GM18867 (cell line): ENCODE results near the gene SBF1.
"Not testable (repeated sequence)": the region's sequence is repeated elsewhere in the genome, so short reads cannot be mapped to it uniquely, and the experiment has no call there.

Experiments
- ATAC-seq: cut with Tn5 transposase; IDR thresholded peaks from one replicate; pipeline ENCODE4 v1.9.1; 2021; ENCODE audit warnings: mild to moderate bottlenecking, moderate library complexity; ENCODE audit not compliant: unreplicated experiment

Gene SBF1

DNA sequence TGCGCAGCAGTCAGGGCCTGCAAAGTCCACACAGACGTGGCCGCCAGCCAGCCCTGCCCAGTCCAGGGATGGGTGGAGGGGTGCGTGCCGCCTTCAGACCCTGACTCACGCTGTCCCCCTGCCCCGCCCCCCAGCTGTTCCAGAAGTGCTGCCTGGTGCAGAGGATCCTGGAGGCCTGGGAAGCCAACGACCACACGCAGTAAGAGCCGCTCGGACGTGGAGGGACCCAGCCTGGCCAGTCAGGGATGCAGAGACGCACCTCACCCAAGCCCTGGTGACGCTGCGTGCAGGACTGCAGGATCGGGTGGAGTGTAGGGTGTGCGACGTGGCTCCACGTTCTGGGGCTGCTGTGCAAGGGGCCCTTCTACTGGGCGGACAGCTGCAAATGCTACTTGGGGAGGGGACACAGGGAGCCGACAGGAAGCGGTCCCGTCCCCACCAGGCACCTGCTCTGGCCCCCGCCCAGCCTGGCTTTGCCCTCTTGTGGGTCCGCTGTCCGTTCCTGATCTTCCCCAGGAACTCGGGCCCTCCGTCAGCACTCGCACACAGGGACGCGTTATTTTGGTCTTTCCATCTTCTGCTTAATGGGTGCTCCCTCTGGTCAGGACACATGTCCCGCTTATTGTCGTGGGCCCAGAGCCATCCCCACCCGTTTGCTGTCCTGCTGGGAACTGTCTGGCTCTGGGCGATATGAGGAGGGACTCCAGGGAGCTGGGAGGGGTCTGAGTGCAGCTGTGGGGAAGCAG is 42.5 kb downstream of the SBF1 start:
- no peak for ATAC-seq

DNA sequence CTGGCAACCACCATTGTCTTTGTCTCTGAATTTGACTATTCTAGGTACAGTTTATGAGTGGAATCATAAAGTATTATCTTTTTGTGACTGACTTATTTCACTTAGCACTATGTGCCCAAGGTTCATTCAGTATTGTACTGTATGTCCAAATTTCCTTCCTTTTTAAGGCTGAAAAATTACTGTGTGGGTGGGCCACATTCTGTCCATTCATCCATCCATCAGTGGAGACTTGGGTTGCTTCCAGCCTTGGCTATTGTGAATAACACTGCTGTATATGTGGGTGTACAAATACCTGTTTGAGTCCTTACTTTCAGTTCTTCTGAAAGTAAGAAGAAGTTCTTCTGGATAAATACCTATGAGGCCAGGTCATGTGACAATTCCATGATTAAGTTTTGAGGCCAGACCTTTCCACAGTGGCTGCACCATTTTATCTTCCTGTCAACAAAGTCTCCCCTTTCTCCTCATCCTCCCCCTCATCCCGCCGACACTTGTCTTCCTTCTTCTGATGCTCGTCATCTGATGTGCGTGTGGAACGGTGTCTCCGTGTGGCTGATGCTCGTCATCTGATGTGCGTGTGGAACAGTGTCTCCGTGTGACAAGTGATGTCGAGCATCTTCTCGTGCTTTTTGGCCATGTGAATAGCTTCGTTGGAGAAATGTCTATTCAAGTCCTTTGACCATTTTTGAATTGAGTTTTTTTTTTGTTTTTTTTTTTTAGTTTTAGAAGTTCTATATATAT is 49.5 kb downstream of the SBF1 start:
- ATAC-seq, result no peak

DNA sequence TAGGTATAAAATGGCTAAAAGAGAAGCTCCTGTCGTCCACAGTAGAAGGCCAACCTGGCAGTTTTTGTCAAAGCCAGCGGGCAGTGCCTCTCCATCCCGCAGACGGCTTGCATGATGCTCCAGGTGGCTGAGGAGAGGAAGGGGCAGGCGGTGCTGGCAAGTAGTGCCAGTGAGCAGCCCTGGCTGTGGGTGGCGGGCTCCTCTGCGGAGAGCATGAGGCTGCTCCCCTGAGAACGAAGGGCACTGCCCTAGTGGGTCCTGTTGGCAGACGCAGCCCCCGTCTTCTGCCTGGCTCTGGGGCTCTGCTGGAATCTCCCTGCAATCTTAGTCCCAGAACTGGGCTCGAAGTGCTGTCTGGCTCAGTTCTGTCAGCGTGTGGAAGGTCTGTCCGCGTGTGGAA is 50.9 kb downstream of the SBF1 start:
- no peak for ATAC-seq

DNA sequence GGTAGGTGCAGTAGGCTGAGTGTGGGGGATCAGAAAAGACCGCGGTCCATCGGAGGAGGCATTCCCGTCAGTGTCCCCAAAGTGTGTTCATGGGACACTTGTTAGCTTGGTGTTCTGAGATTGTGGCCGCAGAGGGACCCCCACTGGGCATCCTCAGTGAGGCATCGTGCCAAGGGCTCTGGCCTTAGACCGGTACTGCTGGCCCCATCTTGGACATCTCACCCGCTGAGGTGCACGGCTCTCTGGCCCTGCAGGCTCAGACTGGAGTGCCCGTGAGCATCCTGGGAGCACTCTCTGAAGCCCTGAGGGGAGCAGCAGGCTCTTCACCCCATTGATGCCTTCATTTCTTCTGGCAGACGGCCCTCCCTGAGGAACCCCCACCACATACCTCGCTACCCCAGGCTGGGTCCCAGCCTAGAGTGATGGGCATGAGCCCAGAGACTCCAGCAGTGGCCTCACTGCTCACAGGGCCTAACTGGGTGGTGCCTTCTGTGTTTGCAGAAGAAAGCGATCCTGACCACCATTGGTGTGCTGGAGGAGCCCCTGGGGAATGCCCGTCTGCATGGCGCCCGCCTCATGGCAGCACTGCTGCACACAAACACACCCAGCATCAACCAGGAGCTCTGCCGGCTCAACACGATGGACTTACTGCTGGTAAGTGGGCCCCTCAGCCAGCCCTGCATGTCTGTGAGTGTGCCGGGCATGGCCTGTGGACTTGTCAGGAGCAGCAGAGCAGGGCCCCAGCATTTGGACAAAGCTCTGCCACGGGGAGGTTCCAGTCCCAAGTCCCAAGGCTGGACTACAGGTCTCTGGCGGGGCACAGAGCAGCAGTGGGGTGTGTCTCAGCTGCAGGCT is 51.6 kb downstream of the SBF1 start:
- no peak for ATAC-seq

DNA sequence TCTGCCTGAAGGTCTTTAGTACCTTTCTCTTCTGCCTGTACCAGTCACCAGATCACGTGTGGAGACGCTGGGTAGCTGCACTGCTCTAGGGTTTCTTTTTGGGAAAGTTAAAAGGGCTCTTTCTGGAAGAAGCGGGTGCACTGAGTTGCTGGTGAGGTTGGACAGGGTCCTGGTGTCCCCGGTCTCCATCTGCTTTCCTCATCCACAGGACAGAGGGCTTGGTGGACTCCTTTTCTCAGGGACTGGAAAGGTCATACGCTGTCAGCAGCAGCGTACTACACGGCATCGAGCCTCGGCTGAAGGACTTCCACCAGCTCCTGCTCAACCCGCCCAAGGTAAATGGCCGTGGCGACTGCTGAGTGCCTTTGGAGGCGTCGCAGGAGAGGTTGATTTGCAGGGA is 52.8 kb downstream of the SBF1 start:
- no peak for ATAC-seq

DNA sequence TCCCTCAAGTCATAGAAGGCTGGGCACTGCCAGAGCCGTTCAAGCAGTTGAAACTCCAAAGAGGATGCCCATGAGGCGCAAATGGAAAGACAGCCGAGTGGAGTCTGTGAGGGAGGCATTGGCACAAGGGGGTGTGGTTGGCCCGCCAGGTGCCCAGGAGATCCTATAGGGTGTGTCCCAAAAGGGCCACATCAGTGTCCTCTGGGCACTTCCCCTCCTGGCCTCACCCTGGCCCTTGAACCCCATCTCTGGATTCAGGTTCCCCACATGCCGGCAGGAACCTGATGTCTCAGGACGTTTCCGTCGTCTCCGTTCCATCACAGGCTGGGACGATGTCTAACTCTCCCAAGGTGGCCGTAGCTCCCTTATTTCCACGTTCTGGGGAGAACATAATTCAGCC is 54.3 kb downstream of the SBF1 start:
- ATAC-seq, result no peak

DNA sequence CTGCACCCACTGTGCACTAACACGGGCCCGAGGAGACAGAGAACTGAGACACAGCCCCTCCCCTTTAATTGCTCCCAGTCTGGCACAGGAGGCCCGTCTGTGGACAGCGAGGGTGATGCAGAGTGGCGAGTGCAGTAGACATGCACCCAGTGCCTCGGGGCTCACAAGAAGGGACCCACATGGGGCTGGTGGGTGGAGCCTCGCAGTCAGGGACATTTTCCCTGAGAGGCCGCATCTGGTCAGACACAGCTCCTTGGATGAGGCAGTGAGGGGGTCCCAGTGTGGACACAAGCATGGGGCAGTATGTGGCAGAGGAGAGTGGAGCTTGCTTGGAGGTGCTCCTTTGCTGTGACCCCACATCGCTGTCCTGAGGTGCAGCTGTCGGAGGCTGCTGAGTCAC is 54.8 kb downstream of the SBF1 start:
- ATAC-seq, result no peak

DNA sequence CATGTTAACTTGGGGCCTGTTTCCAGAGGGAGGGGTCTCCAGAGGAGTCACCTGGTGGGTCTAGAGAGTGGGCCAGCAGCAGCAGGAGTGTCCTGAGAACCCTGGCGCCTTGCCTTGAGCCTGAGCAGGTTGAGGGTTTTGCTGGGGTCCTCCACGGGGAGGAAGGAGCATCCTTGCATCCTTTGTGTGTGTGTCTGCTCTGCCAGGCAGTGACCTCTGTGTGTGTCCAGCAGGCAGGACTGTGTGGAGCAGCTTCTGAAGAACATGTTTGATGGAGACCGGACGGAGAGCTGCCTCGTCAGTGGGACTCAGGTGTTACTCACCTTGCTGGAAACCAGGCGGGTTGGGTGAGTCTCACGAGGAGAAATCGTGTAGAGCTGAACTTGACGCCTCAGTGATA is 55.7 kb downstream of the SBF1 start:
- no peak for ATAC-seq

DNA sequence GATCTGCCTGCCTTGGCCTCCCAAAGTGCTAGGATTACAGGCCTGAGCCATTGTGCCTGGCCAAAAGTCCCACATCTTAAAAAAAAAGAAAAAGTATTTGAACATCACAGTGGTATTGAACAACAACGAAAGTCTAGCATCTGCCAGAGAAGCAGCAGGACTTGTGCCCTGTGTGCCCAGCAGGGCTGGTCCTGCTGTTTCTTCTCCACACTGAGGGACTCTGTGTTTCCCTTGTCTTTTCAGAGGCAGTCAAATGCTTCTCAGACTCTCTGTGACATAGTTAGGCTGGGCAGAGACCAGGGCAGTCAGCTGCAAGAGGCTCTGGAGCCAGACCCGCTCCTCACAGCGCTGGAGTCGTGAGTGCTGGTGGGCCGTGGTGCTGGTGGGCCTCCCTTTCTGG is 56.2 kb downstream of the SBF1 start:
- ATAC-seq, result no peak

DNA sequence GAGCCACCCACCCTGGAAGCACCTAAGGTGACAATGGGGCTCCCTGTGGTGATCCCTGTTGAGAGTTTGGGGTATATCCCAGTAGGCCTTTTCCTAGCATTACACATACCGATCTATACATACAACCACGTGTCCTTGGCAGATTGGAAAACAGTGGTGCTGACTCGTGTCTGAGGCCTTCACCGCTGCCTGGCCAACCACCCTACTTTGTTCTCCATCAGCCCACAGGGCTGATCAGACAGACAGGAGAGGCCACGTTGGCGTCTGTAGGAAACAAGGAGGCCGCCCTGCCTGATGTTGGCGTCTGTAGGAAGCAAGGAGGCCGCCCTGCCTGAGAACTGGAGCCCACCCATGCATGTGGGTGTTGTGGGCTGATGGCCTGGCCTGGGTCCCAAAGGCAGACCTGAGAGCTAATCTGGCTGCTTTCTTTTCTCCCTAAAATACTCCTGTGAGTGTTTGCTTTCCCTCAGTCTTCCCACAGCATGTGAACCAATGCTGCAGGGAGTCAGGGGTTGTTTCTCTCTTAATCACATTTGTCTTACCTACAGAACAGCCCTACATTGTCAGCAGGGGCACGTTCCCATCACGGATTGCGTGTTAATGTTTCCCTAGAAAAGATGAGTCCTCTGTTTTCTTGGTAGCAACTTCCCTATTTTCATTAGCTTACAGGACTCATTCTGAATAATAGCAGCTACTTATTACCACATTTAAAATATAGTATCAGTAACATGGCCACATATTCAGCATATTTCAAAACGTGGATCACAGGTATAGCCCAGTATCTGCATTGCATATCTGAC is 57.2 kb downstream of the SBF1 start:
- no peak for ATAC-seq

DNA sequence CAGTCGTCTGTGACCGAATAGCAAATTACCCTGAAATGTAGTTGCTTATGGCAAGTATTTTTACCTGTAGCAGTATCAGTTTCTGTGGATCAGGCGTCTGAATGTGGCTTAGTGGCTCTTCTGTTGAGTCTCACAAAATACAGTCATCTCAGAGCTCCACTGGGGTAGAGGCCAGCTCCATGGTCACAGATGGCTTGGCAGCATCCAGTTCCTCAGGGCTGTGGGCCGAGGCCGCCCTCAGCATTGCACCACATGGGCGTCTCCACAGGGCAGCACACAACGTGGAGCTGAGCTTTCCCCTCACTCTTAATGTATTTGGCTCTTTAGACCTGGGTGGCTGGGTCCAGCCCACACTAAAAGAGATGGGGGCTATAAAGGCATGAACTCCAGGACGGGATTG is 57.8 kb downstream of the SBF1 start:
- no peak for ATAC-seq

DNA sequence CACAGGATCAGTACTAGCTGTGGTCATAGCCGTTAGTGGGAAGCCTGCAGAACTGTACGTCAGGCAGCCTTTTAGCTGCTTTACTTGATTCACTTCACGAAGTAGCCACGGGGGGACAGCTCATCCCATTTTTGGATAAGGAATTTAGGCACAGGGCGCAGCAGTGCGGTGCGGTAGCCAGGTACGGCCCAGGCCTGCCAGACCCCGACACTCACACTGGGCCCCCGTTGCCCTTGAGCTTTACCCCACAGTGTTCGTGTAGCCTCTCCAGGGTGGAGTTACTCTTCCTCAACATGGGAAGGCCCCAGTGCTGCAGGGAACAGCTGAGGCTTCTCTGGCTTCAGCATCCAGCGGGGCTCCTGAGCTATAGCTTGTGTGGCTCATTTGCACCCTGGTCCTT is 59.4 kb downstream of the SBF1 start:
- no peak for ATAC-seq

DNA sequence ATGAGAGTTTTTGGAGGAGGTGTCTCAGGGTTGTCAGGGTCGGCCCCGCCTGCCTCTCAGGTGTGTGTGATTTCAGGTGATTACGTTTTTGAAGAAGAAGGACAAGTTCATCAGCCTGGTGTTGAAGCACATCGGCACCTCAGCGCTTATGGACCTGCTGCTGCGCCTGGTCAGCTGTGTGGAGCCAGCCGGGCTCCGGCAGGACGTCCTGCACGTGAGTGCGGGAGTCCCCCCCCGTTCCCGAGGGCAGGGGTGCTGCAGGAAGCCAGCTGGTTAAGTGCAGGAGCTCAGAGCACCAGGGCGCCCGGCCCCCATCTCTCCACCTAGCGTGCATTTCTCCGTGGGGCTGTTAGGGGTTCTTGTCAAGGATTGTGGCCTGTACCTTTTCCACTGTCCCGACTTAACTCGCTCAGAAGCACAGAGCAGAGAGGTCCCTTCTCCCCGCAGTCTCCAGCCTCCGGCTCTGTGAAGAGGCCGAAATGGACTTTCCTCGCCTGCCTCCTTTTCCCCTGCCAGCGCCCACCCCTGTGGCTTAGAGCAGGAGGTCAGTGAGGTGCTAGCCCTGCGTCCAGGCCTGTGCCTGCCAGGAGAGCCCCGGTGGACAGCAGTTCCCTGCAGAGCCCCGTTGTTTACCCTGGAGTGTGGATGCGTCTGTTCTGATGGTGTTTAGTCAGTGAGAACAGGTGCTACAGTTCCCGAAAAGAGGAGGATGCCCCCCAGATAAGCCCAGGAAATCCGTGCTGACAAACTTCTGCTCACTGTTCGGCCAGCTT is 60.2 kb downstream of the SBF1 start:
- ATAC-seq, result no peak

DNA sequence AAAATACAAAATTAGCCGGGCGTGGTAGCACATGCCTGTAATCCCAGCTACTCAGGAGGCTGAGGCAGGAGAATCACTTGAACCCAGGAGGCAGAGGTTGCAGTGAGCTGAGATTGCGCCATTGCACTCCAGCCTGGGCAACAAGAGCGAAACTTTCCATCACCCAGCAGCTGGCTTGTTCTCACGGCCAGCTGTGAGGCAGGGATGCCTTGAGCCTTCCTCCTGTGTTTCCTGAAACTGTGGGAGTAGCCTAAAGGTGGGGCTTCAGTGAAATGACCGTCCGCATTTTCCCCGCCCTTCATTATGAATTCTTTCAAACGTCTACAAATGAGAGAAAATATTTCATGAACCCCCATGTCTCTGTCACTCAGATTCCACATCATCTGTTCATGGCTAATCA is 65.9 kb downstream of the SBF1 start:
- ATAC-seq, result not testable (repeated sequence)

DNA sequence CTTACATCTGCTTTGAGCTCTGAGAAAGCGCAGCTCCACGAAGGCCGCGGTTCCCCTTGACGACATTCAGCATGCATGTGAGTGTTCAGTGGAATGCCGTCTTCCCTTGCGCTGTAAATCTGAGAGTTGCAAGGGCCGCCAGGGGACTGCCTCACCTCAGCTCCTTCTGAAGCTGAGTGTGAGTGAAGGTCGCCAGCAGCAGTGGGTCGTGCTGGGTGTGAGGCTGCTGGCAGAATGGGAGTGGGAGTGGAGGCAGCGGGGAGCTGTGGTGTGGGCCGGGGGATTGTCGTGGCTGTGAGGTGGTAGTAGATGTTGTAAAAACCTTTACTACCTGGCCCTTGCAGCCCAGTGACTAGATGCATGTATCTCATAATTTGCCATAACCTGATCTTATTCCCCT is 66.5 kb downstream of the SBF1 start:
- no peak for ATAC-seq

DNA sequence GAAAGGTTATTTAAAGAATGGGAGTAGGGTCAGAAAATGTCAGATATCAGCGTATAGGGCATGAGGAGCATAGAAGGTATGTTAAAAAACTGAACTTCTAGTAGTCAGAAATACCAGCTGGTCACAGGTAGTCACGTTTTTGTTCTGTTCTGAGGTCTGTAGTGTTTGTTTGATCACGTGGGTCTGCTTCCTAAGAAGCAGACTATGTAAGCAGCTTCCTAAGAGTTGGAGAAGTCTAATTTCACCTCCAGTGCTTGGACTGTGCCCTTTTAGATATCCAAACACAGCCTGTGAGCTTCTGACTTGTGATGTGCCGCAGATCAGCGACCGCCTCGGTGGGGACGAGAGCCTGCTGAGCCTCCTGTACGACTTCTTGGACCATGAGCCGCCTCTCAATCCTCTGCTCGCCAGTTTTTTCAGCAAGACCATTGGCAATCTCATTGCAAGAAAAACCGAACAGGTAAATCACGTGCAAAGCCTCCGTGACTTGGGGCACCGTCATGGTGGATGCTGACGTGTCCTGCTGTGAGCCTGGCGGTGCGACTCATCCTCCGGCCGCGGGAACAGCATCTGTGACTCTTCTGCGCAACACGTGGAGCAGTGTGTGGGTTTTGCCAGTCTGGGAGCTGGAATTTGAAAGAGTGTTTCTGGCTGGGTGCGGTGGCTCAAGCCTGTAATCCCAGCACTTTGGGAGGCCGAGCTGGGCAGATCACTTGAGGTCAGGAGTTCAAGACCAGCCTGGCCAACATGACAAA is 68.2 kb downstream of the SBF1 start:
- ATAC-seq, result no peak

DNA sequence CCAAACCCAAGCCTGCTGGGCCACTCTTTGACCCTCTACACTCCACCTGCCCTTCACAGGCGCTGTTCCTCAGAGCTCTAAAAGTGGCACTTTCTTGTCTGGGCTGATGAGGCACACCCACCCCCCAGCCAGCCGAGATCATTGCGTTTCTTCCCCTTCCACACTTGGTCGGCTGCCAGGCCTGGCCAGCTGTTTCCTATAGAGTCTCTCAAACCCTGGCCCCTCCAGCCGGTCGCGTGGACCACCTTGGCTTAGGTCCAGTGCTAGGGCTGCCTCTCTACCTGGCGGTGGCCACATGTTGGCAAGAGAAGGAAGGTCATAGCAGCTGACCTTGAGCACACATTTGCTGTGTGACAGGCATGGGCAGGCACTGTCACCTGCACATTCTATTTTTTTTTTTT is 71.1 kb downstream of the SBF1 start:
- ATAC-seq, result no peak

DNA sequence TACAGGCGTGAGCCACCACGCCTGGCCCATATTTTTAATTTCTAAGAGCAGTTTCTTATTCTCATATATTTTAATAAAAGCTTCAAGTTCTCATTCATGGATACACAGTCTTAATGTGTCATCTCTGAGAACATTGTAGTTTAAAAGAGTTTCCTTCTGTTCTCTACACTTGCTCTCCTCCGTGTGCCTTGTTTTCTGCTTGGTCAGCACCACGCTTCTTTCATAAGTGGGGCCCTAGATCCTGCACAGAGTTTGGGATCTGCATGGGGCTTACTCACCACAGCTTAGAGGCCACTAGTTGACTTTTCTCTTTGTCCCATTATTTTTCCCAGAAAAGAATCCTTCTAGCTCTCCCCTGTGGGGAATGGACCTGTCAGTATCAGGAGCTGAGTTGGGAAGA is 72.9 kb downstream of the SBF1 start:
- no peak for ATAC-seq

DNA sequence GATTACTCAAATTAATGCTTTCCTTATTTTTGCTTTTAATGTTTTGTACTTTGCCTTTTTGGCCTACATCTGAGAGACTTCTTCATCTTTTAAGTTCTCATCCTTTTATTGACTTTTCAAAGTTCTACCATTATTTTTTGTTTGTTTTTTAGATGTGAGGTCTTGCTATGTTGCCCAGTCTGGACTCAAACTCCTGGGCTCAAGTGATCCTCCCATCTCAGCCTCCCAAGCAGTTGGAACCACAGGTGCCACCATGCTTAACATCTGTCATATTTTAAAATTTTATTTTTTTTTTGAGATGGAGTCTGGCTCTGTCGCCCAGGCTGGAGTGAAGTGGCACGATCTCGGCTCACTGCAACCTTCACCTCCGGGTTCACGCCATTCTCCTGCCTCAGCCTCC is 73.9 kb downstream of the SBF1 start:
- ATAC-seq, result no peak
